SK-N-SH (cell line): Measurements from ENCODE around the gene APLP2. TPM values are rescaled to one million over a fixed set of nuclear protein-coding genes. Genes with fewer than 3 reads are reported as not detected.

Experiments
- CTCF ChIA-PET: fragments of 300-600, 350-600 bp; formaldehyde crosslinking; extraction: SDS; loops from one replicate; lab custom pipeline; 2021; lab: Yijun Ruan, JAX
- POLR2A ChIA-PET: fragments of 350-600 bp; sonication (Branson Sonifier 250); formaldehyde crosslinking; extraction: SDS; loops from one replicate; lab custom pipeline; 2020; ENCODE audit warnings: antibody characterized with exemption, inconsistent platforms; lab: Yijun Ruan, JAX
- DNase-seq: peaks from one replicate; pipeline ENCODE4 v3.0.0; 2012
- H2AFZ ChIP-seq: fragments of 200-600 bp; sonication (generic); 2 replicates; pipeline ENCODE4 v1.8.1; 2016; ENCODE audit warnings: antibody characterized with exemption, mild to moderate bottlenecking, low read depth
- H3F3A ChIP-seq: fragments of 200-600 bp; sonication (generic); replicated peaks from 2 replicates; pipeline ENCODE3; 2016; ENCODE audit warnings: antibody characterized with exemption, mild to moderate bottlenecking; ENCODE audit not compliant: insufficient read depth
- H3K27ac ChIP-seq, 2 experiments: fragments of 200-500 bp in 1 of 2; fragments of 200-600 bp in 1 of 2; sonication (Bioruptor generic) in 1 of 2; sonication (generic), shearing (Covaris generic) in 1 of 2; 2 replicates each; pipeline versions ENCODE4 v1.5.1 to v1.6.1; 2014 to 2016; ENCODE audit warnings: low read depth in 2 of 2, inconsistent platforms in 1 of 2, low read length in 1 of 2, mild to moderate bottlenecking in 1 of 2, mixed read lengths in 1 of 2
- H3K27me3 ChIP-seq: fragments of 200-600 bp; sonication (generic), shearing (Covaris generic); 2 replicates; pipeline ENCODE4 v1.6.1; 2016; ENCODE audit warnings: mixed run types; ENCODE audit not compliant: insufficient read depth
- H3K36me3 ChIP-seq, 2 experiments: fragments of 200-500 bp in 1 of 2; fragments of 200-600 bp in 1 of 2; sonication (Bioruptor generic) in 1 of 2; sonication (generic) in 1 of 2; replicated peaks in 1 of 2; 2 replicates each; pipeline versions ENCODE3 to v1.5.1; 2014 to 2016; ENCODE audit warnings: low read length in 1 of 2, mild to moderate bottlenecking in 1 of 2; ENCODE audit not compliant: insufficient read depth in 2 of 2, control insufficient read depth in 1 of 2
- H3K4me1 ChIP-seq, 2 experiments: fragments of 200-500 bp in 1 of 2; fragments of 200-600 bp in 1 of 2; sonication (Bioruptor generic) in 1 of 2; sonication (generic), shearing (Covaris generic) in 1 of 2; 2 replicates each; pipeline versions ENCODE4 v1.5.1 to v1.6.1; 2014 to 2016; ENCODE audit warnings: low read depth in 1 of 2, low read length in 1 of 2, mixed run types in 1 of 2; ENCODE audit not compliant: insufficient read depth in 2 of 2, control insufficient read depth in 1 of 2
- H3K4me2 ChIP-seq: fragments of 200-600 bp; sonication (generic), shearing (Covaris generic); 2 replicates; pipeline ENCODE4 v1.6.1; 2017; ENCODE audit warnings: mixed run types
- H3K4me3 ChIP-seq, 2 experiments: fragments of 200-500 bp in 1 of 2; fragments of 200-600 bp in 1 of 2; sonication (Bioruptor generic) in 1 of 2; sonication (generic), shearing (Covaris generic) in 1 of 2; 2 replicates each; pipeline versions ENCODE4 v1.5.1 to v1.8.1; 2014 to 2016; ENCODE audit warnings: low read depth in 2 of 2, inconsistent platforms in 1 of 2, low read length in 1 of 2, mild to moderate bottlenecking in 1 of 2, mixed read lengths in 1 of 2, moderate library complexity in 1 of 2
- H3K79me2 ChIP-seq: fragments of 200-600 bp; sonication (generic); 2 replicates; pipeline ENCODE4 v1.8.1; 2017; ENCODE audit warnings: mild to moderate bottlenecking; ENCODE audit not compliant: insufficient read depth
- H3K9ac ChIP-seq: fragments of 200-600 bp; sonication (generic); 2 replicates; pipeline ENCODE4 v1.6.1; 2017; ENCODE audit warnings: mixed run types
- H3K9me2 ChIP-seq: fragments of 200-600 bp; sonication (generic); 2 replicates; pipeline ENCODE4 v1.6.1; 2017; ENCODE audit warnings: mixed run types
- H3K9me3 ChIP-seq: fragments of 200-600 bp; sonication (generic); 2 replicates; pipeline ENCODE4 v1.6.1; 2017; ENCODE audit warnings: mixed run types, mild to moderate bottlenecking, moderate library complexity
- H4K20me1 ChIP-seq: fragments of 200-600 bp; sonication (generic); 2 replicates; pipeline ENCODE4 v1.6.1; 2017; ENCODE audit warnings: mild to moderate bottlenecking, mixed run types; ENCODE audit not compliant: insufficient read depth
- ELF1 ChIP-seq: IDR thresholded peaks from 2 replicates; pipeline ENCODE4 v1.4.0; 2012
- EP300 ChIP-seq, 2 experiments: IDR thresholded peaks; 2 replicates each; pipeline versions ENCODE4 v1.4.0 to v1.6.1; 2012; ENCODE audit warnings: borderline replicate concordance in 1 of 2, low read depth in 1 of 2, low read length in 1 of 2
- FOXM1 ChIP-seq: IDR thresholded peaks from 2 replicates; pipeline ENCODE4 v1.4.0; 2012; ENCODE audit warnings: low read depth, mild to moderate bottlenecking
- GABPA ChIP-seq: IDR thresholded peaks from 2 replicates; pipeline ENCODE4 v1.4.0; 2012; ENCODE audit warnings: low read depth, mild to moderate bottlenecking
- GATA2 ChIP-seq: sonication (generic); formaldehyde crosslinking; IDR thresholded peaks from 2 replicates; pipeline ENCODE4 v1.5.0; 2020; ENCODE audit warnings: mild to moderate bottlenecking, missing genetic modification reagents
- JUND ChIP-seq: IDR thresholded peaks from 2 replicates; pipeline ENCODE4 v1.4.0; 2012
- MAX ChIP-seq: IDR thresholded peaks from 2 replicates; pipeline ENCODE4 v1.4.0; 2012; ENCODE audit warnings: low read depth
- MXI1 ChIP-seq: IDR thresholded peaks from 2 replicates; pipeline ENCODE4 v1.6.1; 2012; ENCODE audit warnings: mild to moderate bottlenecking, low read depth, low read length, improper control_type of control experiment
- NRF1 ChIP-seq: IDR thresholded peaks from 2 replicates; pipeline ENCODE4 v1.6.1; 2012; ENCODE audit warnings: low read depth, mild to moderate bottlenecking, low read length
- POLR2AphosphoS5 ChIP-seq: IDR thresholded peaks from 2 replicates; pipeline ENCODE4 v1.6.1; 2012; ENCODE audit warnings: low read depth, low read length
- RAD21 ChIP-seq: IDR thresholded peaks from 2 replicates; pipeline ENCODE4 v1.6.1; 2012; ENCODE audit warnings: mild to moderate bottlenecking, low read length
- RCOR1 ChIP-seq: fragments of 150-350 bp; IDR thresholded peaks from 2 replicates; pipeline ENCODE4 v1.6.1; 2017; ENCODE audit warnings: antibody characterized with exemption, low read length
- RXRA ChIP-seq: IDR thresholded peaks from 2 replicates; pipeline ENCODE4 v1.4.0; 2012; ENCODE audit warnings: low read depth, mild to moderate bottlenecking, borderline replicate concordance
- TAF1 ChIP-seq: IDR thresholded peaks from 2 replicates; pipeline ENCODE4 v1.6.1; 2012; ENCODE audit warnings: low read depth, mild to moderate bottlenecking, low read length, moderate library complexity, borderline replicate concordance
- TCF12 ChIP-seq: IDR thresholded peaks from 2 replicates; pipeline ENCODE4 v1.4.0; 2012
- USF2 ChIP-seq: fragments of 150-350 bp; IDR thresholded peaks from 2 replicates; pipeline ENCODE4 v1.6.1; 2017; ENCODE audit warnings: antibody characterized with exemption, low read length, low read depth, borderline replicate concordance
- YY1 ChIP-seq: IDR thresholded peaks from 2 replicates; pipeline ENCODE4 v1.4.0; 2012; ENCODE audit warnings: low read depth, mild to moderate bottlenecking
- WGBS: methylation state at CpG from one replicate; pipeline ENCODE4 v1.1.6; 2017; ENCODE audit warnings: low lambda C conversion rate; 5-methylcytosine and 5-hydroxymethylcytosine counted together
- polyA plus RNA-seq, 3 experiments: library from polyadenylated mRNA; depleted of rRNA; stranded (reverse); fragments of >200 nt; gene quantifications; 2 replicates each; pipeline ENCODE4 v1.2.3, GENCODE V29; 2012
- TF ChIP-seq, protein P1 (sequence below): IDR thresholded peaks from 2 replicates; pipeline ENCODE4 v1.4.0; 2012; ENCODE audit warnings: low read depth, borderline replicate concordance
- TF ChIP-seq, protein P2 (sequence below): IDR thresholded peaks from 2 replicates; pipeline ENCODE4 v1.4.0; 2012; ENCODE audit warnings: low read depth, borderline replicate concordance
- TF ChIP-seq, protein P3 (sequence below): IDR thresholded peaks from 2 replicates; pipeline ENCODE4; 2012
- TF ChIP-seq, protein P4 (sequence below): fragments of 200-600 bp; sonication (generic); IDR thresholded peaks from 2 replicates; pipeline ENCODE4 v1.6.1; 2017; ENCODE audit warnings: antibody characterized with exemption, mild to moderate bottlenecking, moderate library complexity

The APLP2 gene
- polyA plus RNA-seq, 1 of the 3 experiments (the other 2 are of a cell fraction): 424 TPM

GRCh38 chr11:130160498-130161155, 90.9 kb downstream of the APLP2 start:
- Histone ChIP-seq H3K9ac (no peak overlapping the region), H3K36me3 (no peaks in the 10 kb centered on the region)
- TF ChIP-seq MXI1 (no peak), NRF1 (no peak), YY1 (no peak), TAF1 (no peak), JUND (no peak), MAX (no peak), RXRA (no peak), RAD21 (no peak), POLR2AphosphoS5 (no peak), FOXM1 (no peak), GATA2 (CRISPR knock-in tag) (no peak)
- TF ChIP-seq, protein P1, sequence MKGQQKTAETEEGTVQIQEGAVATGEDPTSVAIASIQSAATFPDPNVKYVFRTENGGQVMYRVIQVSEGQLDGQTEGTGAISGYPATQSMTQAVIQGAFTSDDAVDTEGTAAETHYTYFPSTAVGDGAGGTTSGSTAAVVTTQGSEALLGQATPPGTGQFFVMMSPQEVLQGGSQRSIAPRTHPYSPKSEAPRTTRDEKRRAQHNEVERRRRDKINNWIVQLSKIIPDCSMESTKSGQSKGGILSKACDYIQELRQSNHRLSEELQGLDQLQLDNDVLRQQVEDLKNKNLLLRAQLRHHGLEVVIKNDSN: no peak
- TF ChIP-seq, all 33 proteins: peak for 0
- H3K9me3 ChIP-seq: no peaks in the 10 kb centered on the region
- H3K27me3 ChIP-seq: peaks cover 22% of the 10 kb centered on the region; the same call in 1 of the 2 replicates
- H3K9me2 ChIP-seq: no peaks in the 10 kb centered on the region
- no peak overlapping the region for H3K4me2 ChIP-seq
- H3K4me3 ChIP-seq: no peak overlapping the region
- no peak overlapping the region for H3K27ac ChIP-seq
- H3F3A ChIP-seq: no peaks in the 10 kb centered on the region
- H3K4me1 ChIP-seq: peaks cover 0 to 3% of the 10 kb centered on the region in 2 experiments; a peak in 2 of 4 replicates
- no peak for DNase-seq
- WGBS: 86% methylated on average over 16 of the region's 19 CpGs
- no peak overlapping the region for H2AFZ ChIP-seq
- no peaks in the 10 kb centered on the region for H3K79me2 ChIP-seq
- H4K20me1 ChIP-seq: no peaks in the 10 kb centered on the region
- ChIA-PET CTCF (no interaction called here), POLR2A (no interaction called here)

- ChIA-PET POLR2A (no interaction called here), CTCF (interaction anchor here (1.1 to 1.2 kb wide), 2 partner anchors 15 to 29 kb away, joined by 3 read pairs; no protein-coding TSS in a partner anchor)
- Histone ChIP-seq H3K27ac (no peak overlapping the region), H3K9ac (no peak overlapping the region), H2AFZ (no peak overlapping the region), H3K9me3 (no peaks in the 10 kb centered on the region), H3K27me3 (peaks cover 22% of the 10 kb centered on the region; the same call in 1 of the 2 replicates), H3K36me3 (no peaks in the 10 kb centered on the region), H4K20me1 (no peaks in the 10 kb centered on the region), H3K9me2 (no peaks in the 10 kb centered on the region), H3K4me3 (no peak overlapping the region), H3K79me2 (no peaks in the 10 kb centered on the region), H3K4me1 (peaks cover 5 to 6% of the 10 kb centered on the region in 2 experiments; a peak in 2 of 4 replicates), H3K4me2 (no peak overlapping the region), H3F3A (no peaks in the 10 kb centered on the region)
- WGBS: 84% methylated on average over 9 of the region's 11 CpGs
- no peak for DNase-seq
- TF ChIP-seq, protein P2, sequence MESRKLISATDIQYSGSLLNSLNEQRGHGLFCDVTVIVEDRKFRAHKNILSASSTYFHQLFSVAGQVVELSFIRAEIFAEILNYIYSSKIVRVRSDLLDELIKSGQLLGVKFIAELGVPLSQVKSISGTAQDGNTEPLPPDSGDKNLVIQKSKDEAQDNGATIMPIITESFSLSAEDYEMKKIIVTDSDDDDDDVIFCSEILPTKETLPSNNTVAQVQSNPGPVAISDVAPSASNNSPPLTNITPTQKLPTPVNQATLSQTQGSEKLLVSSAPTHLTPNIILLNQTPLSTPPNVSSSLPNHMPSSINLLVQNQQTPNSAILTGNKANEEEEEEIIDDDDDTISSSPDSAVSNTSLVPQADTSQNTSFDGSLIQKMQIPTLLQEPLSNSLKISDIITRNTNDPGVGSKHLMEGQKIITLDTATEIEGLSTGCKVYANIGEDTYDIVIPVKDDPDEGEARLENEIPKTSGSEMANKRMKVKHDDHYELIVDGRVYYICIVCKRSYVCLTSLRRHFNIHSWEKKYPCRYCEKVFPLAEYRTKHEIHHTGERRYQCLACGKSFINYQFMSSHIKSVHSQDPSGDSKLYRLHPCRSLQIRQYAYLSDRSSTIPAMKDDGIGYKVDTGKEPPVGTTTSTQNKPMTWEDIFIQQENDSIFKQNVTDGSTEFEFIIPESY: no peak
- TF ChIP-seq, protein P3, sequence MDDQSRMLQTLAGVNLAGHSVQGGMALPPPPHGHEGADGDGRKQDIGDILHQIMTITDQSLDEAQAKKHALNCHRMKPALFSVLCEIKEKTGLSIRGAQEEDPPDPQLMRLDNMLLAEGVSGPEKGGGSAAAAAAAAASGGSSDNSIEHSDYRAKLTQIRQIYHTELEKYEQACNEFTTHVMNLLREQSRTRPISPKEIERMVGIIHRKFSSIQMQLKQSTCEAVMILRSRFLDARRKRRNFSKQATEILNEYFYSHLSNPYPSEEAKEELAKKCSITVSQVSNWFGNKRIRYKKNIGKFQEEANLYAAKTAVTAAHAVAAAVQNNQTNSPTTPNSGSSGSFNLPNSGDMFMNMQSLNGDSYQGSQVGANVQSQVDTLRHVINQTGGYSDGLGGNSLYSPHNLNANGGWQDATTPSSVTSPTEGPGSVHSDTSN: no peak
- TF ChIP-seq USF2 (no peak), EP300 (IDR thresholded peaks at IDR 0.05; ENCODE audit: borderline replicate concordance in 1 of 2, low read depth in 1 of 2, low read length in 1 of 2) (no peak), TCF12 (no peak), RCOR1 (no peak), ELF1 (no peak), GABPA (no peak), RXRA (no peak), MXI1 (no peak)
- TF ChIP-seq, protein P4, sequence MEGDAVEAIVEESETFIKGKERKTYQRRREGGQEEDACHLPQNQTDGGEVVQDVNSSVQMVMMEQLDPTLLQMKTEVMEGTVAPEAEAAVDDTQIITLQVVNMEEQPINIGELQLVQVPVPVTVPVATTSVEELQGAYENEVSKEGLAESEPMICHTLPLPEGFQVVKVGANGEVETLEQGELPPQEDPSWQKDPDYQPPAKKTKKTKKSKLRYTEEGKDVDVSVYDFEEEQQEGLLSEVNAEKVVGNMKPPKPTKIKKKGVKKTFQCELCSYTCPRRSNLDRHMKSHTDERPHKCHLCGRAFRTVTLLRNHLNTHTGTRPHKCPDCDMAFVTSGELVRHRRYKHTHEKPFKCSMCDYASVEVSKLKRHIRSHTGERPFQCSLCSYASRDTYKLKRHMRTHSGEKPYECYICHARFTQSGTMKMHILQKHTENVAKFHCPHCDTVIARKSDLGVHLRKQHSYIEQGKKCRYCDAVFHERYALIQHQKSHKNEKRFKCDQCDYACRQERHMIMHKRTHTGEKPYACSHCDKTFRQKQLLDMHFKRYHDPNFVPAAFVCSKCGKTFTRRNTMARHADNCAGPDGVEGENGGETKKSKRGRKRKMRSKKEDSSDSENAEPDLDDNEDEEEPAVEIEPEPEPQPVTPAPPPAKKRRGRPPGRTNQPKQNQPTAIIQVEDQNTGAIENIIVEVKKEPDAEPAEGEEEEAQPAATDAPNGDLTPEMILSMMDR: no peak
These were observed 91.9 kb downstream of the APLP2 start for GRCh38 chr11:130161441-130162145.
